Activated gamma-delta T cell treated with Interleukin-2 at 50 U/mL for 16 hours (primary cell): Measurements from ENCODE around the gene LAYN.

Experiments used
- DNase-seq: peaks from one replicate; pipeline ENCODE4 v3.0.0-alpha.2; 2020

The LAYN gene

DNA sequence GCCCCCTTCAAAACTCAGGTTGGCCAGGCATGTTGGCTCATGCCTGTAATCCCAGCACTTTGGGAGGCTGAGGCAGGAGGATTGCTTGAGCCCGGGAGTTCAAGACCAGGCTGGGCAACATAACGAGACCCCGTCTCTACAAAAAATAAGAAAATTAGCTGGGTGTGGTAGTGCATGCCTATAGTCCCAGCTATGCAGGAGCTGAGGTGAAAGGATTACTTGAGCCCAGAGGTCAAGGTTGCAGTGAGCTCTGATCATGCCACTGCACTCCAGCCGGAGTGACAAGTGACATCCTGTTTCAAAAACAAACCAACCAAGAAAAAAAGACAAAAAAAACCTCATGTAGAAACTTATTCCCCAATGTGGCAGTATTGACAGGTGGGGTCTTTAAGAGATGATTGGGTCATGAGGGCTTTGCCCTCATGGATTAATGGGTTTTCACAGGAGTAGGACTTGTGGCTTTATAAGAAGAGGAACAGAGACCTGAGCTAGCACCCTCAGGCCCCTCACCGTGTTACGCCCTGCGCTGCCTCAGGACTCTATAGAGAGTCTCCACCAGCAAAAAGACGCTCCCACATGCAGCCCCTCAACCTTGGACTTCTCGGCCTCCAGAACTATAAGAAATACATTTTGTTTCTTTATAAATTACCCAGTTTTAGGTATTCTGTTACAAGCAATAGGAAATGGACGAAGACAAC, 22.3 kb downstream of the LAYN start:
- DNase-seq = no peak

DNA sequence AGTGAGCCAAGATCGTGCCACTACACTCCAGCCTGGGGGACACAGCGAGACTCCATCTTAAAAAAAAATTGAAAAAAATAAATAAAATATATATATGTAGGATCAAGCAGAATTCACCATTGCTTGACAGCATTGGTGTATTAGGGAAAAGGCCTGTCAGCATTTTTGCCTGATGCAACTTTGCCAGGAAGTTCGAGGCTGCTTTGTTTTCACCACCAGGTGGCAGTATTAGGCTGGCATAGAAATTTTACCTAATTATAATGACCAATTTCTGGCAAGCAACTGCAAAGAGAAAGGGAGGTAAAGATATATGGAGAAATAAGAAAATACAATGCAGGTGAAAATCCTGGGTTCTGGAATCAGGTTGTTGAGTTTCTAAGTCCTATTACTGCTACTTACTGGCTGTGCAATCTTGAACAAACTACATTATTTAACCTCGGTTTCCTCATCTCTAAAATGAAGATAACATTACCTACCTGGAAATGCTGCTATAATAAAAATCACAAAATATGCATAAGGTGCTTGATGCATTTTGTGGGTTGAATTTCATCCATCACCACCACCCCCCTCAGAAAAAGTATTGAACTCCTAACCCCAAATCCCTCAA, 24.7 kb downstream of the LAYN start:
- peak; percentile 64 for DNase-seq

GRCh38 chr11:111566324-111566723, 25.8 kb downstream of the LAYN start:
- DNase-seq = no peak

- no peak for DNase-seq
Measured at GRCh38 chr11:111569476-111569875, 29.0 kb downstream of the LAYN start.

DNA sequence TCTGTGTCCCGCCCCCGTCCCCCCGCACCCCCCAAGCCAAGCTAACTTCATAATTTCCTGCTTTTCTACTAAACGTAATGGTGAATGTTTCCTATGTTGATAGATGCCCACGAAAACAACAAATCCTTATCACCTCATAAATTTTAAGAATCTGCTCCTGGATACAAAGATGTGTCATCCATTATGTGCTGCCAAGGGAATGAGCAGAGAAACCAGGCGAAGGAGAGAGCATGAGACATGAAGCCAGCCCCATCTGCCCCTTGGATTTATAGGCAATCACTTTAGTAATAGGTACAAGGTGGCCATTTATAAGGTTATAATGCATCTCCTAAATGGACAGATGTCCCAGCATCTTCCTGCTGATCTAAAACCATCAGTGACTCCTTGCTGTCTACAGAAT, 30.3 kb downstream of the LAYN start:
- DNase-seq = no peak

DNA sequence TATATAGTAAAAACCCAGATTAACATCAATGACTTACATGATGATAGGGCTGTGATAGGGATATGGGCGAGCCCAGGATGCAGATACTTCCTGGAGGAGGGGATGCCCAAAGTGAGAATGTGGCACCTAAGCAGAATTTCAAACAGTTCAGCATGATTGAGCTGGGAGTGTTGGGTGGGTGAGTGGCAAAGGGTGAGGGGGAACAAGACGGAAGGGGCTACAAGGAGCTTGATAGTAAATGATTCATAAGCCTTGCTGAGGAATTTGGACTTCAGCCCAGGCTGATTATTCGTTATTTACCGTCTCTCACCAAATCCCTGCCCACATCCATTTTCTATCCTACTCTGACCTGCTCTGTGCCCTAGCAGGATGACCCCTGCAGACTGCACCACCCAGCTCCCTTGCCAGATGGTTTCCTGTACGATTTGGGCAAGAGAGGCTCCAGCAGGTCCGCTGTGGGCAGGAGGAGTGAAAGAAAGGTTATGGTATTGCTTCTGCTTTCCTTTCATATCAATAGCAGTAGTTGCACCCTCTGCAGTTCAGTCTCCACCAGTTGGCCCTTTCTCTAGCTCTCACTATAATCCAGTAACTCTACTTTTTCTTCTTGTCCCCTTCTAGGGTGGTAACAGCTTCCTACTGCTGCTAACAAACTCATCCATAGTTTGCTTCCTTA, 31.4 kb downstream of the LAYN start:
- no peak for DNase-seq

DNA sequence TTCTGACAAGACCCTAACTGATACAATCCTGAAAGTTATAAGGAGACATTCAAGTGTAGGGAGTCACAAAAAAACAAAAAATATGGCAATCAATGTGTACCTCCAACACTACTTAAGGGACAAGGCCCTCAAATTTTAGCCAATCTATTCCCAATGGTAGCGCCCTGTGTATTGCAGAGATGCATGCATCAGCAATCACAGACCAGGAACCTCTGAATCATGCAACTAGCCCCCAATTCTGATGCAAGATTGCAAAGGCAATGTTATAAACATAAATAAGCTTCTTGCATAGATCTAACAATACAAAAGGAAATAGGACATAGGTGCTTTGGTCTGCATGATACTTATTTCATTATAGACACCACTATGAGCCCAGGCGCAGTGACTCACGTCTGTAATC, 32.1 kb downstream of the LAYN start:
- DNase-seq = no peak

DNA sequence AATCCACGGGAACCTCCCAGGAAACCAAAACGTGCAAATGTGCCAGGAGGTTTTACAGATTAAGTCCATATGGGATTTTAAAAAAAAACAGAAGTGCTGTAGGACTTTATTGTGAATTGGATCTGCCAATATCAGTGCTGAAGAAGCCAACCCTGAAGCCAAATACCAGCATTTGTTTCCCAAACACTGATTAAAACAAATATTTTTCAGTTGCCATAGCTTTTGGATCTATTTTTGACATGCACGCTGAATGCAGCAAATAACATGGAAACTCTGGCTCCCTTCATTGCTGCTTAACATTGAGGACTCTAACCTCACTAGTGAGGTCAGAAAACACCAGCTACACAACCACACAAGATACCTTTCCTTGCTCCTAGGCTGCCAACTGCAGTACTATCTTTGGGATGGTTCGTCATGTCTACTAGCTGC, 33.3 kb downstream of the LAYN start:
- DNase-seq = no peak

DNA sequence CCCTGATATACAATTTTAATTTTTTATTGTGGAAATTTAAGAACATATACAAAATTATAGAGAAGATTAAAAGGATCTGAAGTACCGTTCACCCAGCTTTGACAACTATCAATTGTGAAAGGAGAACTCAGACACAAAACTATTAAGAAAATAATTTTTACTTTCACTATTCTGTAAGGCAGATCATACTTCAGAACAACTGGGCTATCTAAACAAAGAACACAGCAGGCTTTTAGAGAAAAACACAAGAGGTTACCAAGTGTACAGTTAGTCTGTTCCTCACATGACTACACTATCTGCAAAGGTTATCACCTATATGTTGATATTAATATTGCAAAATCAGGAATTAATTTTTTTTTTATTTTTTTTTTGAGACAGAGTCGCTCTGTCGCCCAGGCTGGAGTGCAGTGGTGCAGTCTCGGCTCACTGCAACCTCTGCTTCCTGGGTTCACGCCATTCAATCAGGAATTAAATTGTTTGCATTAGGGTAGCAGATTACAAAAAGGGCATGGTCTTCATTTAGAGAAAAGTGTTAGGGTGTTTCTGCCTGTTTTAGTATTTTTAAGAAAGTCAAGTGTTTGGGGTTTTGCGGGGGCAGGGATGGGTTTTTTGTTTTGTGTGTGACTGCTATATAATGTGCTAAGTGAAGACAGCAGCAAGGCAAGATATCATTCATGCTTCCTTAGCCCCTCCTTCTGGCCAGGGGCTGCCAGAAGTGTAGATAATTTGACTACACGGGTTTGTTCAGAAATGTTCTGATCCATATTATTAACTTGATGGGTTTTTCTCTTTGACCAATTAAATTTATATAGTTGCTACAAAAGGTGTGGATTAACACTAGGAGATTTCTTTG, 34.1 kb downstream of the LAYN start:
- DNase-seq = no peak

DNA sequence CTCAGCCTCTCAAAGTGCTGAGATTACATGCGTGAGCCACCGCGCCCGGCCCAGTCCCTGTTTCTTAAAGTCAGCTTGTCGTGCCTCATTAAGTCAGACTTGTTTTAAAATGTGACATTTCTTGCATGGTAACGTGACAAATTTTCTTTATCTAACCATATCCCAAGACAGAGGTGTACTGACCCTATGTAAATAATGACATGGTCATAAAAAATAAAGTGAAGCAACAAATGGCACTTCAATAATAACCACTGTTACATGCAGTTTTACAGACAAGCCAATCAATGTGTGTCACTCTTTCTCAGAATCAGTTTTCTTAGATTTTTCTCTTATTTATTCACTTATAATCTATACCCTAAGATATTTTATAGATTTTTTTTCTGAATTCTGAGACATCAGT, 35.2 kb downstream of the LAYN start:
- no peak for DNase-seq

DNA sequence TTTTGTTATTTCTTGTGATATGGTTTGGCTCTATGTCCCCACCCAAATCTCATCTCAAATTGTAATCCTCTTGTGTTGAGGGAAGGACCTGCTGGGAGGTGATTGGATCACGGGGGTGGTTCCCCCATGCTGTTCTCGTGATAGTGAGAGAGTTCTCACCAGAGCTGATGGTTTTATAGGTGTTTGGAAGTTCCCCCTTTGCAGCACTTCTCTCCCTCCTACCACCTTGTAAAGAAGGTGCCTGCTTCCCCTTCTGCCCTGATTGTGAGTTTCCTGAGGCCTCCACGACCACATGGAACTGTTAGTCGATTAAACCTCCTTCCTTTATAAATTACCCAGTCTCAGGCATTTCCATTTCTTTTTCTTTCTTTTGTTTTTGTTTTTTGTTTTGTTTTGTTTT, 37.3 kb downstream of the LAYN start:
- no peak for DNase-seq

GRCh38 chr11:111581341-111581740, 40.8 kb downstream of the LAYN start:
- DNase-seq = no peak

DNA sequence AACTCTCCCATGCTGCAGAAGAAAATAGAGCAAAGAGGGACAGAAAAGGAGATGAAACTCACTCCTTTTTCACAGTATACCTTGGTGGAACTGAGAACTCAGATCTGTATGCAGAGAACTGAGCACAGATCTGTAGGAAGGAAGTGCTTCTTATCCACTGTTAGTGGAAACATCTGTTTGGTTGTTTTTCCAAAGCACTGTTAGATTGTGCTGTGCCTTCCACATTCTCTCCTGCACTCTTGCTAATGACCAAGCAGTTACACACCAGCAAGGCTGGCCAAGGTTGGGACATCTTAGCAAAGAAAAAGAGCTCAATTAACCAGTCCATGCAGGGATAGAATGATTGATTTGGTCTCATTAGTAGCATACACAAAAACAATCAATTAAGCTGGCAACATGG, 41.6 kb downstream of the LAYN start:
- no peak for DNase-seq

DNA sequence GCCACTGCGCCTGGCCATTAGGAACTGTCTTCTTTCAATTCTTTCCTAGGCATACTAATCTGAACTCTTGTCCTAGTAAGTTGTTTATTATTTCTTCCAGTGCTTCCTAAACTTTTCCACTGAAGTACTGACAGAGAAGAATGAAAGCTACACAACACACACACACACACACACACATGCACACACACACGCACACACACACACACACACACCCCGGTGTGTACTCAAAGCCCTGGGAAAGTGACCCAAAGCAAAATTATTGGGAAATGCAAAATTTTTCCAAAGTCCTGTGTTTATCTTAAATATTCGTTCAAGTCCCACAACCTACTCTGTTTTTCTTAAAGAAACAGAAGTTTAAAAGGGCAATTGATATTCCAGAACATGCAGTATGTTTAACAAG, 42.4 kb downstream of the LAYN start:
- DNase-seq = no peak

DNA sequence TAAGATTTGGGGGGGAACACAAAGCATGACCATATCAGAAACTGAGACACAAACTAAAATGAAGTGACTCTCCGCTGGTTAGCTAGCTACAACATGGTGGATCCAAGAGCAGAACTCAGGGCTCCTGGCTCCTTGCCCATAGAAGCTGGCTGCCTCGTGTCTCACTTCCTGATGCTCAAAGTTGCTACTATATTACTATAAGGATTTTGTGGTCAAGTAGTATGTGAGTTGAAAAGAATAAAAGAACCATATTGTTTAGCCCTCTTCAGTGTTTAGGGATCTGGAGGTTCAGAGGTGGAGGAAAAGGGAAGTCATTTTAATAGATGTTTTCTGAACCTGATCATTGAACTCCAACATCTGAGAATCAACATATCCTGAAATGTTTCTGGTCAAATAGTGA, 44.9 kb downstream of the LAYN start:
- DNase-seq = no peak

- DNase-seq = peak; percentile 47
Measured at GRCh38 chr11:111586388-111586831, 45.9 kb downstream of the LAYN start.

DNA sequence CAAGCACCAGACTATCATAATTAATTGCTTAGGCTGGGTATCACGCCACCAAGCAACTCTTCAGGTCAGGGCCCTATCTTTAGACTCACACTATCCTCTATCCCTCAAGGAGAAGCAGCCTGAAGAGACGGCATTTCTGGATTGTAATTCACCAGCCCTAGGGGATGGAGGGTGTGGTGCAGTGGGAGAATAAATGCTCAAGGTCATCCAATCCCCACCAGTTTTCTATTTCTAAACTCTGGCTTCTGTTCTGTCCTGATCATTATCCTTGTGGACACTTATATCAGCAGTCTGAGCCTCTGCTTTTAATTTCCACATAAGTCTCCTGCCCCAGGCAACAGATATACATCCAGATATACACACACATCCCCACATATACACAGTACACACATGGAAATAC, 48.6 kb downstream of the LAYN start:
- no peak for DNase-seq

GRCh38 chr11:111589886-111590499, 49.5 kb downstream of the LAYN start:
- no peak for DNase-seq

DNA sequence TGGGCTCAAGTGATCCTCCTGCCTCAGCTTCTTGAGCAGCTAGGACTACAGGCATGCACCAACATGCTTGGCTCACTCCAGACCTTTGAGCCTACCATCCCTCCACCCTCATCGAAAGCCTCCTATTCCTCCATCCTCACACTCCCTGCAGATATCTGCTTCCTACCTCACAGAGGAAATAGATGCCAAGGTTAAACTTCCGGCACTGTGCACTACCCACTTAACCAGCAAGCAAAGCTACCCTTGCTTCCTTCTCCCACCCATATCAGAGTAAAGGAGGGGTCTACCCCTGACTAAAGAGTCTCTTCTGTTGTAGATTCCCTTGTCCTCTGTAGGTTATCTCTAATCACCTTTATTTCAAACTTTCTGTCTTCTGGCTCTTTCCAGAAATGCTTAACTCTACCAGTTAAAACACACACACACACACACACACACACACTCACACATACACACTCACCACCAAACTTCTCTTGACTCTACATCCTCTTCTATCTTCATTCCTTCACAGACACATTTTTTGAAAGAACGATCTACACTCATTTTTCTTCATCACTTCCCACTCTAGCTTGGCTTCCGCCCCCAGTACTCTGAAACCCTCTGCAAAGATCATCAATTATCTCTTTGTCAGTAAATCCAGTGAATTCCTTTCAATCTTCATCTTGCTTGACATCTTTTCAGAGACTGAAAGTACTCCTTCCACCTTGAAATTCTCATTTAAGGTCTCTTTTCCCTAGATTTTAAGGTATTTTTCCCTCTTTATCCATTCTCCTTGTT, 50.9 kb downstream of the LAYN start:
- no peak for DNase-seq

DNA sequence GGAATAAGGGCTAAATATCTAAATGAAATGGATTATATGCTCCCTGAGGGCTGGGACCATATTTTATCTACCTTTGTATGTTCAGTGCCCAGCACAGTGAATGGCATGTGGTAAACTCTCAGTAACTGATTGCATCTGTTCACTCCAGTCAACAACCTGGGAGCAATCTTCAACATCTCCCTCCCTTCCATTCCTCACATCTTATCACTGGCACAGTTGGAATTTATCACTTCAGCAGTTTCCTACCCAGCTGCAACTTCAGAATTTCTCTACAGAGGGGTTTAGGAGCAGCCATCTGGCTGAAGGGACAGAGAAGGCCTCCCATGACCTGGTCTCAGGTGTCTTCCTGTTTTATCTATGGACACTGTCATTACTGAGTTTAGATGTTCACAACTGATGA, 52.0 kb downstream of the LAYN start:
- no peak for DNase-seq

GRCh38 chr11:111596319-111596718, 55.8 kb downstream of the LAYN start:
- DNase-seq = no peak

GRCh38 chr11:111598148-111598547, 57.6 kb downstream of the LAYN start:
- DNase-seq = no peak
